ENCODE data around the gene SUPT6H.
A peak's percentile ranks its signal among the peaks of the same experiment; 100 is the strongest.

SUPT6H gene

GRCh38 chr17:28747051-28747691 is 85.2 kb downstream of the SUPT6H start:
- H3K9me3 ChIP-seq (ENCODE audit: control insufficient read depth, low read length): no peaks in the 10 kb centered on the region
- peaks cover 71% of the 10 kb centered on the region for H3K36me3 ChIP-seq (ENCODE audit: control insufficient read depth, insufficient read depth, low read length)
- H3K27ac ChIP-seq (ENCODE audit: low read depth, low read length, severe bottlenecking): peak overlapping the region; percentile 100
- H3K4me1 ChIP-seq (ENCODE audit: control insufficient read depth, insufficient read depth, low read length, poor library complexity, severe bottlenecking): peaks cover 20% of the 10 kb centered on the region
- 90 to 96% methylated on average over 6 to 7 of the region's 7 CpGs for WGBS, 2 experiments (ENCODE audit: insufficient coverage in 2 of 2)
- H3K4me3 ChIP-seq (ENCODE audit: extremely low read depth, insufficient read depth, low read length, poor library complexity, severe bottlenecking): no peak overlapping the region

GRCh38 chr17:28747801-28748750 is 86.1 kb downstream of the SUPT6H start:
- Histone ChIP-seq H3K4me3 (ENCODE audit: extremely low read depth, insufficient read depth, low read length, poor library complexity, severe bottlenecking) (no peak overlapping the region), H3K27ac (ENCODE audit: low read depth, low read length, severe bottlenecking) (no peak overlapping the region), H3K4me1 (ENCODE audit: control insufficient read depth, insufficient read depth, low read length, poor library complexity, severe bottlenecking) (peaks cover 19% of the 10 kb centered on the region), H3K36me3 (ENCODE audit: control insufficient read depth, insufficient read depth, low read length) (peaks cover 76% of the 10 kb centered on the region), H3K9me3 (ENCODE audit: control insufficient read depth, low read length) (no peaks in the 10 kb centered on the region)
- 90 to 94% methylated on average over 14 to 17 of the region's 18 CpGs for WGBS, 2 experiments (ENCODE audit: insufficient coverage in 2 of 2)

- Histone ChIP-seq H3K27ac (ENCODE audit: low read depth, low read length, severe bottlenecking) (no peak overlapping the region), H3K36me3 (ENCODE audit: control insufficient read depth, insufficient read depth, low read length) (peaks cover 79% of the 10 kb centered on the region)
- 95 to 96% methylated on average over 17 to 18 of the region's 18 CpGs for WGBS, 2 experiments (ENCODE audit: insufficient coverage in 2 of 2)
Measured at GRCh38 chr17:28748852-28749515, 87.0 kb downstream of the SUPT6H start.

GRCh38 chr17:28749516-28750177 is 87.6 kb downstream of the SUPT6H start:
- H3K36me3 ChIP-seq (ENCODE audit: control insufficient read depth, insufficient read depth, low read length): peaks cover 83% of the 10 kb centered on the region
- H3K9me3 ChIP-seq (ENCODE audit: control insufficient read depth, low read length): no peaks in the 10 kb centered on the region
- H3K4me3 ChIP-seq (ENCODE audit: extremely low read depth, insufficient read depth, low read length, poor library complexity, severe bottlenecking): no peak overlapping the region
- no peak overlapping the region for H3K27ac ChIP-seq (ENCODE audit: low read depth, low read length, severe bottlenecking)
- peaks cover 19% of the 10 kb centered on the region for H3K4me1 ChIP-seq (ENCODE audit: control insufficient read depth, insufficient read depth, low read length, poor library complexity, severe bottlenecking)
- WGBS, 2 experiments (ENCODE audit: insufficient coverage in 2 of 2): 69 to 73% methylated on average over 7 to 9 of the region's 11 CpGs

More at GRCh38 chr17:28748852-28749515, 87.0 kb downstream of the SUPT6H start:
- no peak overlapping the region for H3K4me3 ChIP-seq (ENCODE audit: extremely low read depth, insufficient read depth, low read length, poor library complexity, severe bottlenecking)
- H3K4me1 ChIP-seq (ENCODE audit: control insufficient read depth, insufficient read depth, low read length, poor library complexity, severe bottlenecking): peaks cover 19% of the 10 kb centered on the region
- no peaks in the 10 kb centered on the region for H3K9me3 ChIP-seq (ENCODE audit: control insufficient read depth, low read length)

- H3K4me3 ChIP-seq (ENCODE audit: extremely low read depth, insufficient read depth, low read length, poor library complexity, severe bottlenecking): no peak overlapping the region
- no peak overlapping the region for H3K27ac ChIP-seq (ENCODE audit: low read depth, low read length, severe bottlenecking)
- no peaks in the 10 kb centered on the region for H3K9me3 ChIP-seq (ENCODE audit: control insufficient read depth, low read length)
- 55 to 62% methylated on average over 18 to 19 of the region's 20 CpGs for WGBS, 2 experiments (ENCODE audit: insufficient coverage in 2 of 2)
- peaks cover 78% of the 10 kb centered on the region for H3K36me3 ChIP-seq (ENCODE audit: control insufficient read depth, insufficient read depth, low read length)
- peaks cover 23% of the 10 kb centered on the region for H3K4me1 ChIP-seq (ENCODE audit: control insufficient read depth, insufficient read depth, low read length, poor library complexity, severe bottlenecking)
Measured at GRCh38 chr17:28750178-28751047, 88.4 kb downstream of the SUPT6H start.

- Histone ChIP-seq H3K9me3 (ENCODE audit: control insufficient read depth, low read length) (no peaks in the 10 kb centered on the region), H3K36me3 (ENCODE audit: control insufficient read depth, insufficient read depth, low read length) (peaks cover 72% of the 10 kb centered on the region), H3K4me1 (ENCODE audit: control insufficient read depth, insufficient read depth, low read length, poor library complexity, severe bottlenecking) (peaks cover 17% of the 10 kb centered on the region), H3K27ac (ENCODE audit: low read depth, low read length, severe bottlenecking) (no peak overlapping the region), H3K4me3 (ENCODE audit: extremely low read depth, insufficient read depth, low read length, poor library complexity, severe bottlenecking) (no peak overlapping the region)
- WGBS, 2 experiments (ENCODE audit: insufficient coverage in 2 of 2): 96 to 97% methylated on average over 8 to 9 of the region's 10 CpGs
Measured at GRCh38 chr17:28751600-28752366, 89.8 kb downstream of the SUPT6H start.

Measured in mesodermal cell (in vitro differentiated cells).